ENCODE data around the gene STAT1.
A peak's percentile ranks its signal among the peaks of the same experiment; 100 is the strongest.

STAT1 gene

DNA sequence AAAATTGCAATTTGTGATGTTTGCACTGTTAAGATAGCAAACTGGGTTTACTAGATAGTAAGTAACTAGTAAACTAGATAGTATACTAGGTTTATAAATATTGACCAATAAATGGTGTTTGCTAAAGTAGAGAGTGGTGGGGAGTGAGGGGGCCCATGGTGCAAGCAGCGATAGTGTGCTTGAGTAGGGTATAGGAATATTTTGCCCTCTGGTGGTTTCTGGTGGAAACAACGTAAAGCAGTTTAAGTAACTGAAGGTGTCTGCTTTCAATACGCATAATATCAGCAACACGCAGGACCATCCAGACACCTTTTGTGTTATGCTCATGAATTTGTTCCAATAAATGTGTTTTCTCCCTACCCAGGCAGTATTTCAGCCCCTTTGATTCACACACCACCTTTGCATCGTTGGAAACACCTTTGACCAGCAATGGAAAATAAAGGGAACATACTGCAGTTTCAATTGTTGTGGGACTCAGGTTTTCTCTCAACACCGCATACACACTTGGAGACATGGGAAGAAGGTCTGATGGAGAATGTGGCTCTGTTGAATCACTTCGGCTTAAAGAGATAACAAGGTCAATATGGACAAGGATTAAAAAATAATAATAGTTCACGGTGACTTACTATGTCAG is 16.7 kb upstream of the STAT1 start:
- DNase-seq = peak; percentile 32

DNA sequence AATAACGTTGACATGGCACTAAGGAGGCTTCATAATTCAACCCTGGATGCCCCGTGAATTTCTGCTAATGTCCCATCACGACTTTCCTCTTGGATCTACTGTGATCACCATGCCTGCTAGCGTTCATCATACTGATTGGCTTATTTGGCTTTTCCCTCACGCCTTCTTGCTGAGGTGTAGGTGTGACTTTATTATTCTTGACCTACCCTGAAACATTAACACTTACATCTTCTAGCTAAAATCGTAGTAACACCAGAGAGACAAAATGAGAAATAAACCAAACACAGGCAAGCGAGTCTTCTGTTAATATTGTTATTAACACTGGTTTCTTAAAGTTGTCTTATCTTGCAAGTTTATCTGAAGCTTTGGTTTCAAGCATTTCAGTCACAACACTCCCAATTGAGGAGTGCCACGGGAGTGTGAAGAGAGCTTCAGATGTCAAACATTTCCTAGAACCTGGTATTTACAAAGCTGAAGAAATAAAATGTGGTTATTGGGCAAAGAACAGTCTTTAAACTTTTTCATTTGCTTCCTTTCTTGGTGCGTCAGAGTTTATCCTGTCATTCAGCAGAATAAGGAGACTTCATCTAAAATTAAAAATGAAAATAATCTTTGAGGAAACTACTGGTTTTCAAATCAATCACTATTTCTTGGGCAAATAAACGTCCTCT is 15.4 kb upstream of the STAT1 start:
- DNase-seq = no peak

DNA sequence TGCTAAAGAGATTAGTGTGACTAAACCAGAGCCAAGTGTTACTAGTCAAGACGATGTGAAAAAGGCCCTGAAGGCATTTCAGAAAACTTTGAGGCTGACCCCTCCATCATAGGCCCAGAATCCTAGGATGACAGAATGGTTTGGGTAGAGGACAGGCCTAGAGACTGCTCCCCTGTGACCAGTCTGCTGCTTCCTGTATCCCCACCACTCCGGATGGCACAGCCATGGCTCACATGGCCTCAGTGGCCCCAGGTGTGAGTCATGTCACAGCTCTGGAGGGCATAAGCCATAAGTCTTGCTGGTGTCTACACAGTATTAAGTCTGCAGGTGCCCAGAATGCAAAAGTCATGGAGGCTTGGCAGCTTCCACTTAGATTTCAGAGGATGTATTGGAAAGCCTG is 12.4 kb upstream of the STAT1 start:
- no peak for DNase-seq

DNA sequence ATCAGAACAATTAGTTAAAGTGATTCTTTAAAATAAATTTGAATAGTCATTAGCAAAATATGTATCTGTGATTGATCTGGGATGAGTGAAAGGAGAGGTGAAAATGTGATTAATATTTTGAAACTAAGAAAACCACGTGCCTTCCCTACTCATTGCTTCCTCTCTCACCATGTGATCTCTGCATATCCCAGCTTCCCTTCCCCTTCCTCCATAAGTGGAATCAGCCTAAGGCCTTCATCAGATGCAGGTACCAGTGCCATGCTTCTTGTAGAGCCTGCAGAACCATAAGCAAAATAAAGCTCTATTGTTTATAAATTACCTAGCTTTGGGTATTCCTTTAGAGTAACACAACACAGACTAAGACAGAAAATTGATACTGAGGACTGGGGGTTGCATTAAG is 11.2 kb upstream of the STAT1 start:
- DNase-seq = no peak

DNA sequence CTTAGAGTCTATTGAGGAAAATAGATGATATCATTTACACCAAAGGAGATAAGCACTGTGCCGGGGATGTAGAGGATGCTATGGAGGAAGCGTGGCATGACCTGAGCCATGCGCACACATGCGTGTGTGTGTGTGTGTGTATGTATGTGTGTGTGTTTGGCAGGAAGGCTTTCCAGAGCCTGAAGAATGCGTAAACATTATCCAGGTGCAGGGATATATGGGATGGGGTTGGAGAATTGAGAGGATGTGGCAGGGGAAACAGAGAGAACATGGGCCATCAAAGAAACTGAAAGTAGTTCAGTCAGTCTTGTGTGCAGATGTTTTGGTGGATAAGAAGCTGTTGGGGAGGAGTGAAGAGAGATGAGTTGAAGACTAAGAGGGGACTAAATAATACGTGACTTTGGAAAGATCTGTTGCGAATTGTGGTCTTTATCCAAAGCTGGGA is 9.3 kb upstream of the STAT1 start:
- no peak for DNase-seq

DNA sequence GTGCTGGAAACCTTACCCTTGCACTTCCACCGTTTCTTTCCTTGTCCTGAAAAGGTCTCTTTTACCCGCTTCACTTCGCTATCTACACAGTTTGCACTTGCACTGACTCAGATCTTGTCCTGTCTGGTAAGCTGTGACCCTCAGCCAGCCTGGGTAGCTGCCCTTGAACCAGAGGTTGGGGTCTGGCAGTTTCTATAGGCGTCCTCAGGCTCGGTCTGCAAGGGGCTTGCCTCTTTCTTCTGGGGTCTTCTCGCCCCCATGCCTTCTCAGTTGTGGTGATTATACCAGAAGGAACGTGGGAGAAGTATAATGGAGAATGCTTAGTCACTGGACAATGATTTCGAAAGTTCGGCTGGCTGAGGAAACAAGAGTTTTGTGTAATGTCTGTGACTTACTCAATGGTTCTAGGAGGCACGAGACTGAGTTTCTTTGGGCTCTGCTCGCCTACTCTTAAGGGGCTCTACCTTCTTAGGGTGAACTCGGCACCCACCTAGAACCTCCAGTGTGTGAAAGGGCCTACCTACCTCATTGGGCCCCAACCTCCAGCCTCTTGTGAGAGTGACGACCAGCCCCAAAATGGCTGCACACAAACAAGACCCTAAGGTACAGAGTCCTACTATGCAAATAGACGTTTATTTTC is 6.9 kb upstream of the STAT1 start:
- peak; percentile 41 for DNase-seq

DNA sequence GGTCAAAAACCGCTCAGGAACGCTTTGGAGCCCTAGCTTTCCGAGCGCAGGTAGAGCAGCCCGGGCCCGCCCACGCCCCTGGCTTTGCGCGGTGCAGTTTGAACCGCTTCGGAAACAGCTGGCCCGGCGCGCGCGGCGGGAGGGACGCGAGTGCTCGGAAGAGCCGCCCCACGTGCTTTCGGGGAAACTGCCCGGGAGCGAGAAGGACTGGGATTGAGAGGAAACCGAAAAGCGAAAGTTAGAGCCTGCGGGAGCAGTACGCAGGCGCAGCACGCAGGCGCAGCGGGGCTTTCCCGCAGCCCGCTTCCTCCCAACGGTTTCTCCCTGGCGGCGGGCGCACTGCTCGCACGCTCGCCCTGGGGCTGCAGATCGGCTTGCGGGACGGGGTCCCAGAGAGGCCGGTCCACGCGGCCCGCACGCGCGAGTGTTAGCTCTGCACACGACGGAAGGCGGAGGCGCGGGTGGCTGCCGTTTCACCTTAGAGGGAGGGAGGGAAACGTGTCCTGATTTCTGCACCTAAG is 6.3 kb upstream of the STAT1 start:
- DNase-seq = peak; percentile 98

DNA sequence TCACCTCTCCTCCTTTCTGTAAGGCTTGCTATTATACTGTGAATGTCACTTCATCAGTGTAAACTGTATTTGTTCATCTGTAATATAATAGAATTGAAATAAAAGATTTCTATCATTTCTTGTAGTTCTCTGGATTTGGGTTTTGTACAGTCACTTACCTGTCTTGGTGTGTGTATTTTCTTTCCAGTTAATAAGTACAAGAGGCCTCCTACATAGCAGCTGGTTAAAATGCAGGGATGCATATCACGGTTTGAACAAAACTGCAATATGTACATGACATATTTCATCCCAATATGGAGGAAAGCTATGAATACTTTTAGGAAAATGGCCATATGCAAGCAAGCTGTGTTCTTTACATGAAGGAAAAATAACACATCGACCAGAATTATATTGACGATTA is 5.4 kb upstream of the STAT1 start:
- DNase-seq = no peak

DNA sequence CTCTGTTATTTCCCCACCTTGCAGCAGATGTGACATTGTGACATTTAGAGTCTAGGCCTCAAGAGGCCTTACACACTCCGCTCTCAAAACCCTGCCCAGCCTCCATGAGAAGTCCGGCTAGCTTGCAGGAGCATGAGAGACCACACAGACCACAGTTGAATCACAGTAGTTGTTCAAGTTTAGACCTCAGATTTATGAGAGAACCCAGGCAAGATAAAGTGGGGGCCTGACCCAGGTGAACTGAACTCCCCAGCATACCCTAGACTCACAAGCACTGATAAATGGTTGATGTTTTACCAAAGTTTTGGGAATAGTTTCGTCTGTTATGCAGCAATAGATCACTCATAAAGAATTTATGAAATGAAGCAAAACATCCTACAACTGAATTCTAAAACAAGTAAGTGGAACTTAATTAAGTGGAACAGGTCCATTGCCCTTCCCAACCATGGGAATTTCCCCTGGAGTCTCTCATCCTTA is 4.7 kb upstream of the STAT1 start:
- no peak for DNase-seq

DNA sequence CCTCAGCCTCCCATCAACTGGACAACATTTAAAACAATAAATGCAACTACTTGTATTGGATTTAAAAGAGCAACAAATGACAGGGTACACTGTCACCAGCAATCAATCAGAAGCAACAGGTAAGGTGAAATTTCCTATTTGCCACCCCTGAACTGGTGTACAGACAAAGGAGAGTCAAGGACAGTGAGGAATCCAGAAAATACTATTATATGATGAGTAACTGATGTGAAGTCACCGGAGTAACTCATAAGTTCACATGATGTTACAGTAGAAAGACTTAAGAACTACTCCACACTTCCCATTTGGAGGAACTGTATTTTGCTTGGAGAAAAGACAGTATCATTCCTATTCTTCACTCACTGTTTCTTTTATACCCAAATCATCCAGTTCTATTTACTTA is 4.1 kb upstream of the STAT1 start:
- no peak for DNase-seq

DNA sequence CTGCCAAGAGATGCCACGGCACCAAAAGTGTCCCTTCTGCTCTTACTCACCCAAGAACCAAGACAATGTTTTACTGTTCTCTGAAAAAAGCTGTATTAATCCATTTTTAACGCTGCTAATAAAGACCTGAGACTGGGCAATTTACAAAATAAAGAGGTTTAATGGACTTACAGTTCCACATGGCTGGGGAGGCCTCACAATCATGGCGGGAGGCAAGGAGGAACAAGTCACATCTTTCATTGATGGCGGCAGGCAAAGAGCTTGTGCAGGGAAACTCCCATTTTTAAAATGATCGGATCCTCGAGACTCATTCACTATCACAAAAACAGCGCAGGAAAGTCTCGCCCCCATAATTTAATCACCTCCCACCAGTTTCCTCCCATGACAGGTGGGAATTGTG is 1.9 kb upstream of the STAT1 start:
- no peak for DNase-seq

DNA sequence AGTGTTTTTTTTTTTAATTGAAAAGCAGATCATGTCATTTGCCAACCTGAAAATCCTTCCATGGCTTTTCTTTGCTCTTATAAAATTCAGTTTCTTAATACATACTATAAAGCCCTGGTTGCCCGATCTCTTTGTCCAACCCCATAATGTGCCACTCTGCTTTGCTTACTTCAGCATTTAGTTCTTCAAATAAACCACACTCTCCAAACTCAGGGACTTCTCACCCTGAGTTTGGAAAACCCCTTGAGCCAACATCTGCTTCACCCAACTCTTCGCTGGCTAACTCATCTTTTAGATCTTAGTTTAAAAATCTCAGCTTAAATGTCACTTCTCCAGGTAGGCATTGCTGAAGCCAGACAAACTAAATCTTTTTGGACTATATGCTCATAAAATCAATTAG is 1.3 kb upstream of the STAT1 start:
- DNase-seq = no peak

DNA sequence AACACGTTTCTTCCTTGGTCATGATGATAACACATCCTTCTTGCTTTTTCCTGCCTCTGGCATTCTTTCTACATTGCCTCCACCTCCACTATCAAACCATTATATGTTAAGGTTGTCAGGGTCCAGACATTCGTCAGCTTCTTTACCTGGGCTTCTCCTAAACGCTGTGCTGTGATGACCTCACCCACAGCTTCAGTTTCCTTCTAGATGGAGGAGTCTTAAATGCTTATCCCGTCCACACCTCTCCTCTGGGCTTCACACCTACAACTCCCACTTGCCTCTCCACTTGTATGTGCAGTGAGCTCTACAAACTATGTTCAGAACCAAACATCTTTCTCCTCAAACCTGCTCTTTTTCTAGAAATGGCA is 666 bp upstream of the STAT1 start:
- DNase-seq = no peak

DNA sequence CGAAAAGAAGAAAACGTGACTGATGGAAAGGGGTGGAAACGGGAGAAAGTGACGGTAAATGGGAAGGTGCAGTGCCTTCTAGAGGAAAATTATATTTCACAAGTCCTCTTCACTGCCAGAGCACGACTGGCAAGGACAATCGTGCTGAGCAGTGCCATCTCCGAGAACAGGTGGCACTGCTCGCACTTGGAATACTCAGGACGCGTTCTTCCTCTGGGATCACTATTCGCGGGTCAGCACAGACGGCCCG is 364 bp downstream of the STAT1 start:
- DNase-seq = peak; percentile 58

DNA sequence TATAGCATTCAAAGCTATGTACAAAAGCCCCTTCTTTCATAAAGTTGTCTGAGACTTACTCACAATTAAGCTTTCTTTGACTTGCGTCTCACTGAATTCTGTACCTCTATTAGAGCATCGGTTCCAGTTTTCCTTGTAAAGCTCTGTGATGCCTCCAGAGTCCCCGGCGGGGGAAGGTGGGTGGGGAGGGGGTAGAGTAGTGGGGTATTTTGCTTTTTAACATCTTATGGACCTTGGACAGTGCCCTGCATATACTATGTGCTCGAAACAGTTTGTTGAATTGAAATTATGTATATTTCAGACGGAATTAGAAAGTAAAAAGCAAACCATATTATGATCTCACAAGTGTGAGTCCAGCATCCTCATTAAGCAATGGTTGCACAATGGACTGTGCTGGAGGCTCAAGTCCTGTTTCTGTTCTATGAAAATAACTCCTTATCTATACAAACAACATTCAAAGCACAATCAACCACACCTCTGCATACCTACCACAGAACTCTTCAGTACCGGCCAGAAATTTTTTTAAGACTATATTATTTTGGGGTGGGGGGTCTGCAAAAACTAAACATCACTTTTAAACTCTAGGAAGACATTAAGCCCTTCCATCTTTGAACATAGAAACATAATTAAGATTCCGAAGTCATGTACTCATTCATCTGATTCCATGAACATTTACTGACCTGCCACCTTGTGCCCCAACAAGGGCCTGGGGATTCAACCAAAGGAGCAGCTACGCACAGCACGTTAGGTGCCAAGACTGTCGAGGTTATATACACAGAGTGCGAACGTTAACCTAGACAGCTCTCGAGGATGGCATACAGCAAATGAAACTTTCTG is 908 bp downstream of the STAT1 start:
- DNase-seq = peak; percentile 4

DNA sequence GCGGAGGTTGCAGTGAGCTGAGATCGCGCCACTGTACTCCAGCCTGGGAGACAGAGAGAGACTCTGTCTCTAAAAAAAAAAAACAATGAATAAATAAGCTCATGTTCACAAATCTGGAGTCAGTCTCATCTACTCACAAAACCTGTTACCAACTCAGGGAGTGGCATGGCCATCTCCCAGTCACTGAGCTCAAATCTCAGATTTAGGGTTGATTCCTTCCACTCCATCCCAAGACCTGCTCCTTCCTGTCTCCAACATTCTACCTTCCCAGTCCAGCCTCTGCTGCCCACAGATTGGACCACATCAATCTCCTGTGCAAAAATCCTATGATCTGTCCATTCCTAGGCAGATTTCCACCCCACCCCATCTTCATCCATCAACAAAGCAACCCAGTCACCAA is 1.6 kb downstream of the STAT1 start:
- DNase-seq = no peak

DNA sequence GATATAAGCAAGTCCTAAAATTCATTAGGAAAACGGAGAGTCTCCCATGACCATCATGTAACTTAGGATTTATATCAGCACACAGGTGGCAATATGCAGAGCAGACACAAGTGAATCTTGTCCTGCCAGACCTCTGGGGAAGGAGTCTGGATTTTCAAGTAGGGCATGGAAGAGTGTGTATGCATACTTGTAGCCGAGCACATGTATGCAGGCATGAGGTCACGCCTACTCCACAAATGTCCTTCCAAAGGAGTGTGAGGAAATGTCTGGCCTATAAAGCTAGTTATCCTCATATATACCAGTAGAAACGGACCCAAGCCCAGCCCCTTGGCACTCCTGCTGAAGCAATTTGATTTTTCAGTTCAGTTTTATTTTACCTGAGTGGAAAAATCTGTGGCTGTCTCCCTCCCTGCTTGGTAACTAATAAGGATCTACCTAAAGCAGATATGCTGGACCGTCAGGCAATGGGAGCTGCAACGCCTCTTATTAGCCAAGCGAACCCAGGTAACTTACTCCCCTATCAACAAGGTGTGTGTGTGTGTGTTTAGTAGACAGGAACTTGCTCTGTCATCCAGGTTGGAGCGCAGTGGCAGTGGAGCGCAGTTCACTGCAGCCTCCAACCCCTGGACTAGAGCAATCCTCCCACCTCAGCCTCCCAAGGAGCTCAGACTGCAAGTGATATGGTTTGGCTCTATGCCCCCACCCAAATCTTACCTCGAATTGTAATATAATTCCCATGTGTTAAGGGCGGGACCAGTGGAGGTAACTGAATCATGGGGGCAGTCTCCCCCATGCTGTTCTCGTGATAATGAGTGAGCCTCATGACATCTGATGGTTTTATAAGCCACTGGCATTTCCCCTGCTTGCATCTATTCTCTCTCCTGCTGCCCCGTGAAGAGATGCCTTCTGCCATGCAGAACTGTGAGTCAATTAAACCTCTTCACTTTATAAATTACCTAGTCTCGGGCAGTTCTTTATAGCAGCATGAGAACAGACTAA is 2.8 kb downstream of the STAT1 start:
- DNase-seq = no peak

DNA sequence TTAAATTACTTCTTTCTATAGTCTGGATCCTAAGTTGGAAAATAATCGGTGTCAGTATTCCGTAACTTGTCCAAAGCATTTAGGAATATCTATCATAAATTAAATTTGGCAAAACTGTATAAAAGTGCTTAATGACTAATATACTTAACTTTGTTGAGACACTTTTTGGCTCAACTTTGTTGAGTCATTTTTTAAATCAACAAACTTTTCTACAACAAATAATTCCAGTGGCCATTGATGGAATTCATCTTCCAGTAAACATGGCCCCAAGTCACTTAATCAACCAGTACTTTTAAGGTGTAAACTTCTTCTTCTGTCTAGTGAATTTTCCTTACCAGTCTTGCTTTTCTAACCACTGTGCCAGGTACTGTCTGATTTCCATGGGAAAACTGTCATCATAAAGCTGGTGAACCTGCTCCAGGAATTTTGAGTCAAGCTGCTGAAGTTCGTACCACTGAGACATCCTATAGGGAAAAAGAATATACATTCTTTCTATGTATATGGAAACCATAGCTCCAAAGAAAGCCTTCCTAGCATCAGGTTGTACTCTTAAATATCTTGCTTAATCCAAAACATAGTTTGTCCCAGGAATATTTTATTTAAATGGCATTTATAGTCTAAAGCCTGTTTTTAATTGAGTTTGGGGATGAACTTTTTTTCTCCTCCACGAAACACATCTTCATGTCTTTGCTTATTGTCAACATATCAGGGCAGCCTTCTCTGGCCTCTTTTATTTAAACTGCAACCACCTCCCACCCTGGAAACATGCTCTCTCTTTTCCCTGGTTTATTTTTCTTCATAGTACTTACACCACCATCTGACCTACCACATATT is 4.2 kb downstream of the STAT1 start:
- DNase-seq = no peak

DNA sequence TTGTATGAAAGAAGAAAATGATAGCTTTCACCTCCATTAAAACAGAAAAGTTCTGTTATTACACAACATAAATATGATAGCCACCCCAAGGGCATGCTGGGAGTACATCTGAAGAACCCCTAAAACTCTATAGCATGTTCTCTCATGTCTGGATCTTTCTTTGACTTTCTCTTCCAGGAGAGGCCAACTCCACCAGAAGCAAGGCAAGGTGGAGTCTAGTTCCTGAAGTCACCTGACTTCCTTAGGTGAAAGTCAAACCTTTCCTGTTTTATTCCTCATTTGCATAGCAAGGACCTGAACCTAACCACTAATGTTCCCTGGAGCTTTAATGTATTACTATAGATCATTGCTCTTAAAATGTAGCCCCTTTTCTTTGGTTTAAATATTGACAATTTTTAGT is 5.7 kb downstream of the STAT1 start:
- DNase-seq = no peak

DNA sequence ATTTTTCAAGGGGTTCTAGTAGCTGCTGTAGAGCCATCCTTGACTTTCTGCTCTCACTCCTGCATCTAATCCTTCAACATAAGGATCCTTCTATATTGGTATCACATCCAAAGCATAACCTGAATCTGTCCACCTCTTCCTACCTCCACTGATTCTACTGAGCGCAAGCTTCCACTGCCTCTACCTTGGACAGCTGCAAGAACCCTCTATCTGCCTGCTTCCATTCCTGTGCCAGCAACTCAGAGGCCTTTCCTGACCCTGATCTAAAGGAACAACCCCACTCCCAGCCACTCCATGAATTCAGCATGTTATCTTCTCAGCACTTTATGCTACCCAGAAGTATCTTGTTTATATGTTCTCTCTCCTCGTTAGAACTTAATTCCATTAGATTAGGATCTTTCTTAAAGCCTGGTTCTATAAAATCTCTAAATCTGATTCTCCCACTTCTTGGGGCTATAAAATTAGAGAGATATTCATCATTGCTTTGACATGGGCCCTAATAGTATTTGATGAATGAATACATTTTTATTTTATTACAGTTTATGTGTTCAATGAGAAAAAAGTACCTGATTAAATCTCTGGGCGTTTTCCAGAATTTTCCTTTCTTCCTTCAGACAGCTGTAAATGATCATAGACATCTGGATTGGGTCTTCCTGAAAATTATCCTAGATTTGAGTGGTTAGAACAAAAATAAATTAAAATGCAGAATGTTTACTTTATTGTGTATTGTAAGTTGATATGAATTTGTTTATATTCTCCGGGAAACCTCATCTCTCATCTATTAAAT is 6.8 kb downstream of the STAT1 start:
- DNase-seq = no peak

DNA sequence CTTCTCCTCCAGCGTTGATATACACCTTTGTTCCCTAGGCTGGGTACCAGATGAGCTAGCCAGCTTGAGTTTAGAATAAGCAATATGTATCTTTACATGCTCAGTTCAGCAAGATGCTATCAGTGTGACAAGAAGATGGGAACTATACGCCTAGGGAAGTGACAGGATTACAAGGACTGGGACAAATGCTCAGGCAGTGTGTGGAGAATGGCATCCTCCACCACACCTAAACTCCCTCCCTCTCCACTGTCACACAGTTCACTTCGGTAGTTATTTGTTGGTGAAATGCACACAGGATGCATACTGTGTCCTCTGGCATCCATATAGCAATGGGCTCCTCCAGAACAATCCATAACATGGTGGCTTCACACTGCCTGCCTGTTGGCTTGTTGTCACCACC is 7.7 kb downstream of the STAT1 start:
- no peak for DNase-seq

Data from midbrain (tissue), 1 donor.